Mesenchymal stem cell (in vitro differentiated cells and primary cell): Measurements from ENCODE around the gene LLGL2. TPM values are rescaled to one million over a fixed set of nuclear protein-coding genes. Genes with fewer than 3 reads are reported as not detected.

Source experiments
- DNase-seq: peaks from one replicate; pipeline ENCODE4 v3.0.0-alpha.2; 2013
- H2AFZ ChIP-seq: one replicate; pipeline ENCODE4 v1.6.1; 2013; ENCODE audit warnings: low read depth, mild to moderate bottlenecking, control low read depth, inconsistent platforms, low read length, moderate library complexity
- H2AK5ac ChIP-seq: 2 replicates; pipeline ENCODE4 v1.6.1; 2013; ENCODE audit warnings: low read length, moderate library complexity, mild to moderate bottlenecking, inconsistent platforms; ENCODE audit not compliant: severe bottlenecking
- H2BK120ac ChIP-seq: one replicate; pipeline ENCODE4 v1.6.1; 2013; ENCODE audit warnings: low read depth, mild to moderate bottlenecking, inconsistent platforms, low read length, moderate library complexity
- H2BK12ac ChIP-seq, 2 experiments: one replicate each; pipeline ENCODE4 v1.6.1; 2013; ENCODE audit warnings: inconsistent platforms in 2 of 2, low read length in 2 of 2, mild to moderate bottlenecking in 2 of 2, moderate library complexity in 2 of 2, control low read depth in 1 of 2
- H2BK15ac ChIP-seq: one replicate; pipeline ENCODE4 v1.6.1; 2013; ENCODE audit warnings: mild to moderate bottlenecking, low read depth, inconsistent platforms; ENCODE audit not compliant: poor library complexity, severe bottlenecking
- H2BK5ac ChIP-seq: 2 replicates; pipeline ENCODE4 v1.6.1; 2013; ENCODE audit warnings: low read depth, mild to moderate bottlenecking, low read length, control low read depth, inconsistent platforms; ENCODE audit not compliant: poor library complexity, severe bottlenecking
- H3K14ac ChIP-seq, 2 experiments: one replicate each; pipeline ENCODE4 v1.6.1; 2013; ENCODE audit warnings: inconsistent platforms in 2 of 2, low read length in 2 of 2, control low read depth in 1 of 2, mild to moderate bottlenecking in 1 of 2, moderate library complexity in 1 of 2
- H3K18ac ChIP-seq, 2 experiments: one replicate each; pipeline ENCODE4 v1.6.1; 2013; ENCODE audit warnings: inconsistent platforms in 2 of 2, low read length in 2 of 2, control low read depth in 1 of 2, low read depth in 1 of 2, mild to moderate bottlenecking in 1 of 2
- H3K23ac ChIP-seq, 2 experiments: one replicate each; pipeline ENCODE4 v1.6.1; 2013; ENCODE audit warnings: inconsistent platforms in 2 of 2, low read length in 2 of 2, mild to moderate bottlenecking in 2 of 2, moderate library complexity in 2 of 2, control low read depth in 1 of 2
- H3K27ac ChIP-seq: 2 replicates; pipeline ENCODE4 v1.5.1; 2013; ENCODE audit warnings: mild to moderate bottlenecking, moderate library complexity, low read length, control low read depth, inconsistent platforms; ENCODE audit not compliant: poor library complexity, severe bottlenecking
- H3K27me3 ChIP-seq, 2 experiments: 2 replicates each; pipeline versions ENCODE4 v1.6.1 to v1.7.0; 2013; ENCODE audit warnings: low read length in 2 of 2, mild to moderate bottlenecking in 2 of 2, moderate library complexity in 2 of 2, control low read depth in 1 of 2, inconsistent platforms in 1 of 2; ENCODE audit not compliant: control insufficient read depth in 1 of 2, insufficient read depth in 1 of 2
- H3K36me3 ChIP-seq, 2 experiments: 2 replicates each; pipeline versions ENCODE4 v1.6.1 to v1.7.0; 2013; ENCODE audit warnings: low read length in 2 of 2, control low read depth in 1 of 2, inconsistent platforms in 1 of 2, low read depth in 1 of 2, mild to moderate bottlenecking in 1 of 2; ENCODE audit not compliant: insufficient read depth in 2 of 2, control insufficient read depth in 1 of 2
- H3K4ac ChIP-seq, 2 experiments: one replicate each; pipeline ENCODE4 v1.6.1; 2013; ENCODE audit warnings: inconsistent platforms in 2 of 2, low read length in 2 of 2, mild to moderate bottlenecking in 2 of 2, moderate library complexity in 2 of 2, control low read depth in 1 of 2, low read depth in 1 of 2
- H3K4me1 ChIP-seq: 2 replicates; pipeline ENCODE4 v1.6.1; 2013; ENCODE audit warnings: low read depth, low read length, control low read depth; ENCODE audit not compliant: control insufficient read depth, insufficient read depth
- H3K4me2 ChIP-seq: 2 replicates; pipeline ENCODE4 v1.6.1; 2013; ENCODE audit warnings: low read length, mild to moderate bottlenecking, inconsistent platforms; ENCODE audit not compliant: poor library complexity, severe bottlenecking
- H3K4me3 ChIP-seq, 2 experiments: 2 replicates each; pipeline versions ENCODE4 v1.5.1 to v1.7.0; 2013; ENCODE audit warnings: low read length in 2 of 2, mild to moderate bottlenecking in 2 of 2, control low read depth in 1 of 2, low read depth in 1 of 2; ENCODE audit not compliant: insufficient read depth in 1 of 2
- H3K79me1 ChIP-seq: replicated peaks from 2 replicates; pipeline ENCODE4 v1.6.1; 2013; ENCODE audit warnings: mild to moderate bottlenecking, control low read depth, low read length, inconsistent platforms; ENCODE audit not compliant: poor library complexity, severe bottlenecking
- H3K9ac ChIP-seq: 2 replicates; pipeline ENCODE4 v1.7.0; 2013; ENCODE audit warnings: mild to moderate bottlenecking, low read length, moderate library complexity
- H3K9me3 ChIP-seq: 2 replicates; pipeline ENCODE4 v1.7.0; 2013; ENCODE audit warnings: mild to moderate bottlenecking, low read length; ENCODE audit not compliant: control insufficient read depth
- H4K8ac ChIP-seq: one replicate; pipeline ENCODE4 v1.6.1; 2013; ENCODE audit warnings: inconsistent platforms, mild to moderate bottlenecking, low read length, moderate library complexity
- H4K91ac ChIP-seq: one replicate; pipeline ENCODE4 v1.6.1; 2013; ENCODE audit warnings: mild to moderate bottlenecking, low read length, inconsistent platforms
- WGBS: methylation state at CpG from one replicate; pipeline ENCODE4 v1.1.7; 2013; ENCODE audit warnings: mixed read lengths; 5-methylcytosine and 5-hydroxymethylcytosine counted together
- polyA plus RNA-seq, 2 experiments: library from polyadenylated mRNA; stranded (reverse); fragments of 200-250 nt; gene quantifications; one replicate each; pipeline ENCODE4 v1.2.3, GENCODE V29; 2013

The LLGL2 gene
- polyA plus RNA-seq (2013, experiment 1 of 2): 3.6 TPM
- polyA plus RNA-seq (2013, experiment 2 of 2): 3.5 TPM

GRCh38 chr17:75524970-75525805, at the start of gene LLGL2:
TSS of gene LLGL2 (plus strand) at chr17:75525697. CDS start at chr17:75543427, 17,730 bp downstream.
- Histone ChIP-seq H3K36me3 (peaks cover 0 to 33% of the 10 kb centered on the region in 2 experiments), H3K4me1 (peaks cover 16% of the 10 kb centered on the region), H2BK12ac (peak within 1 kb of the TSS in 1 of 2 experiments; percentile 42), H3K18ac (peak within 1 kb of the TSS; percentile 46 to 59), H3K9me3 (no peaks in the 10 kb centered on the region), H3K4me2 (peak within 1 kb of the TSS; percentile 84), H2BK15ac (peak within 1 kb of the TSS; percentile 64), H3K27me3 (peaks cover 14 to 30% of the 10 kb centered on the region in 2 experiments), H3K14ac (no peak within 1 kb of the TSS), H2BK120ac (peak within 1 kb of the TSS; percentile 67), H3K4ac (peak within 1 kb of the TSS in 1 of 2 experiments; percentile 80), H3K23ac (peak within 1 kb of the TSS in 1 of 2 experiments; percentile 99), H4K91ac (no peak within 1 kb of the TSS), H3K9ac (no peak within 1 kb of the TSS), H4K8ac (peak within 1 kb of the TSS; percentile 71), H3K4me3 (peak within 1 kb of the TSS; percentile 37 to 66), H3K27ac (no peak within 1 kb of the TSS), H2BK5ac (peak within 1 kb of the TSS; percentile 51), H3K79me1 (no peaks in the 10 kb centered on the region), H2AK5ac (no peak within 1 kb of the TSS), H2AFZ (peak within 1 kb of the TSS; percentile 85)
- peak; percentile 64 for DNase-seq
- WGBS: under 1% methylated on average over 62 of the region's 108 CpGs

DNA sequence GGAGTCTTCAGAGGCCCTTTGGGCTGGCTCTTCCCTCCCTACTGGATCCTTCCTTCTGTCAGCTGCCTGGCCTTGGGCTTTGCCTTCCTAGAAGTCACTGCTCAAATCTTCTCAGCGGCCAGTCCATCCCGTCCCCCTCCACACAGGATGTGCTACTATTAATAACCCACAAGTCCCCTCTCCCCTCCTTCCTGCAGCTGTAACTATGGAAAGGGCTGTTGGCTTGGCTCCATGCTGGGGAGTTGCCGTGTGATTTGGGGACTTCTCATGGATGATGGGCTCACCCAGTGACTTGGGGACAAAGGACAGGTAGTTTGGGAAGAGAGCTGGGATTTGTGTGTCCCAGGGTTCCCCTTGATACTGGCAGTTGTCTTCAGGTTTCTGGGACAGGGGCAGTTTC, 49.6 kb upstream of the LLGL2 start:
- Histone ChIP-seq H3K23ac (no peak overlapping the region), H3K4me3 (no peak overlapping the region), H4K8ac (no peak overlapping the region), H3K27me3 (no peaks in the 10 kb centered on the region), H4K91ac (peak overlapping the region; percentile 73), H2BK120ac (no peak overlapping the region), H2AK5ac (no peak overlapping the region), H3K9ac (no peak overlapping the region), H3K4me2 (no peak overlapping the region), H3K4me1 (peaks cover 26% of the 10 kb centered on the region), H3K36me3 (peaks cover 21 to 41% of the 10 kb centered on the region in 2 experiments), H3K79me1 (peaks cover 35% of the 10 kb centered on the region), H3K9me3 (no peaks in the 10 kb centered on the region), H2BK12ac (no peak overlapping the region), H3K4ac (no peak overlapping the region), H2AFZ (no peak overlapping the region), H3K14ac (no peak overlapping the region), H3K18ac (peak overlapping the region in 1 of 2 experiments; percentile 47), H3K27ac (no peak overlapping the region), H2BK5ac (no peak overlapping the region), H2BK15ac (no peak overlapping the region)
- DNase-seq: no peak
- 24% methylated on average over 3 of the region's 3 CpGs for WGBS

DNA sequence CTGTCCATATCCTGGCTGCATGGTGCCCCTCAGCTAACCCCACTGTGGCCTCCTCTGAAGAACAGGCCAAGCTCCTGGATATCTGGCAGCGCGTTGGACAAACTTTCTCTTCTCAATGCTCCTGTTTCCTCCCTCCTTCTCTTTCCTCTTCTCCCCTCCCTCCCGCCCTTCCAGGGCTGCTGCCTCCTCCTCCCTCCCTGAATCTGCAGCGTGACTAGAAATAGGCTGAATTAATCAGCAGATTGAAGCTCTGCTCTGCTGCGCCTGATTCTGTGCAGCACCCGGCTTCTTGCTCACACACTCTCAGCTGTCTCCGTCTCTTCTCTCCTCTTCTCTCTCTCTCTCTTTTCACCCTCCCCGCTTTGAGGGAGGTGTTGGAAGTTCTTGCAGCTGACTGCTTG, 49.2 kb upstream of the LLGL2 start:
- peak; percentile 36 for DNase-seq
- H3K36me3 ChIP-seq: peaks cover 21 to 45% of the 10 kb centered on the region in 2 experiments
- peak overlapping the region; percentile 14 for H2BK15ac ChIP-seq
- no peak overlapping the region for H3K23ac ChIP-seq
- H3K14ac ChIP-seq: no peak overlapping the region
- 68% methylated on average over 7 of the region's 8 CpGs for WGBS
- H4K8ac ChIP-seq: no peak overlapping the region
- no peak overlapping the region for H3K4ac ChIP-seq
- H3K27me3 ChIP-seq: no peaks in the 10 kb centered on the region
- no peak overlapping the region for H2AK5ac ChIP-seq
- H4K91ac ChIP-seq: no peak overlapping the region
- peaks cover 26% of the 10 kb centered on the region for H3K4me1 ChIP-seq
- H2AFZ ChIP-seq: no peak overlapping the region
- no peak overlapping the region for H2BK120ac ChIP-seq
- peaks cover 39% of the 10 kb centered on the region for H3K79me1 ChIP-seq
- no peak overlapping the region for H2BK12ac ChIP-seq
- no peak overlapping the region for H3K9ac ChIP-seq
- no peaks in the 10 kb centered on the region for H3K9me3 ChIP-seq
- H2BK5ac ChIP-seq: no peak overlapping the region
- H3K4me3 ChIP-seq: no peak overlapping the region
- H3K18ac ChIP-seq: no peak overlapping the region
- no peak overlapping the region for H3K4me2 ChIP-seq
- H3K27ac ChIP-seq: no peak overlapping the region

- peaks cover 43% of the 10 kb centered on the region for H3K79me1 ChIP-seq
- H2BK15ac ChIP-seq: peak overlapping the region; percentile 14
- H2BK12ac ChIP-seq: no peak overlapping the region
- no peak overlapping the region for H3K14ac ChIP-seq
- WGBS: 84% methylated on average over 11 of the region's 11 CpGs
- H3K4ac ChIP-seq: no peak overlapping the region
- no peaks in the 10 kb centered on the region for H3K27me3 ChIP-seq
- H3K36me3 ChIP-seq: peaks cover 17 to 49% of the 10 kb centered on the region in 2 experiments
- no peak overlapping the region for H2BK5ac ChIP-seq
- H3K18ac ChIP-seq: no peak overlapping the region
- no peak overlapping the region for H2AK5ac ChIP-seq
- no peak overlapping the region for H3K27ac ChIP-seq
- H2BK120ac ChIP-seq: no peak overlapping the region
- no peak overlapping the region for H3K23ac ChIP-seq
- H4K91ac ChIP-seq: peak overlapping the region; percentile 58
- H3K4me3 ChIP-seq: no peak overlapping the region
- H4K8ac ChIP-seq: peak overlapping the region; percentile 33
- H3K4me1 ChIP-seq: peaks cover 26% of the 10 kb centered on the region
- DNase-seq: no peak
- no peak overlapping the region for H2AFZ ChIP-seq
- no peaks in the 10 kb centered on the region for H3K9me3 ChIP-seq
- no peak overlapping the region for H3K9ac ChIP-seq
- H3K4me2 ChIP-seq: no peak overlapping the region
These were observed 48.6 kb upstream of the LLGL2 start for GRCh38 chr17:75476752-75477489.
